Loucy (cell line): ENCODE measurements around the gene EXD3.

ENCODE experiments used
- H2AFZ ChIP-seq: fragments of 200-600 bp; sonication (generic); 2 replicates; pipeline ENCODE4 v1.6.0; 2016; ENCODE audit warnings: antibody characterized with exemption, mild to moderate bottlenecking, low read length, moderate library complexity
- H3F3A ChIP-seq: fragments of 200-600 bp; 2 replicates; pipeline ENCODE4 v1.6.0; 2016; ENCODE audit warnings: antibody characterized with exemption, low read depth, mild to moderate bottlenecking
- H3K27me3 ChIP-seq: fragments of 200-600 bp; sonication (generic); 2 replicates; pipeline ENCODE4 v1.6.1; 2014; ENCODE audit warnings: low read length, mild to moderate bottlenecking; ENCODE audit not compliant: insufficient read depth, poor library complexity, severe bottlenecking
- H3K36me3 ChIP-seq: fragments of 200-600 bp; sonication (generic); 2 replicates; pipeline ENCODE4 v1.6.1; 2016; ENCODE audit warnings: low read length; ENCODE audit not compliant: insufficient read depth
- H3K4me1 ChIP-seq: fragments of 200-600 bp; sonication (generic); 2 replicates; pipeline ENCODE4 v1.5.1; 2014; ENCODE audit warnings: low read length, mild to moderate bottlenecking; ENCODE audit not compliant: insufficient read depth, poor library complexity, severe bottlenecking
- H3K4me2 ChIP-seq: fragments of 200-600 bp; sonication (generic); 2 replicates; pipeline ENCODE4 v1.6.0; 2014; ENCODE audit warnings: antibody characterized with exemption, low read length, low read depth, mild to moderate bottlenecking; ENCODE audit not compliant: poor library complexity, severe bottlenecking
- H3K4me3 ChIP-seq: fragments of 200-600 bp; sonication (generic); 2 replicates; pipeline ENCODE4 v1.5.1; 2014; ENCODE audit warnings: low read length, mild to moderate bottlenecking, mixed read lengths; ENCODE audit not compliant: poor library complexity, severe bottlenecking
- H3K79me2 ChIP-seq: fragments of 200-600 bp; sonication (generic); 2 replicates; pipeline ENCODE4 v1.6.1; 2014; ENCODE audit warnings: low read length; ENCODE audit not compliant: insufficient read depth
- H3K9ac ChIP-seq: fragments of 200-600 bp; sonication (generic); 2 replicates; pipeline ENCODE4 v1.6.0; 2014; ENCODE audit warnings: mild to moderate bottlenecking, low read depth, low read length, moderate library complexity; ENCODE audit not compliant: poor library complexity, severe bottlenecking
- H3K9me2 ChIP-seq: fragments of 200-600 bp; sonication (generic); replicated peaks from 2 replicates; pipeline ENCODE4 v1.6.1; 2016; ENCODE audit warnings: low read depth, low read length, mixed read lengths
- H3K9me3 ChIP-seq: fragments of 200-600 bp; sonication (generic); 2 replicates; pipeline ENCODE4 v1.6.1; 2014; ENCODE audit warnings: mild to moderate bottlenecking, antibody characterized with exemption, low read length, low read depth; ENCODE audit not compliant: insufficient read depth
- H4K20me1 ChIP-seq: fragments of 200-600 bp; sonication (generic); 2 replicates; pipeline ENCODE4 v1.6.0; 2014; ENCODE audit warnings: antibody characterized with exemption, low read length, mild to moderate bottlenecking; ENCODE audit not compliant: insufficient read depth, poor library complexity, severe bottlenecking
- EZH2phosphoT487 ChIP-seq: fragments of 200-600 bp; IDR thresholded peaks from 2 replicates; pipeline ENCODE4 v1.6.1; 2018; ENCODE audit warnings: antibody characterized with exemption, mild to moderate bottlenecking, moderate library complexity, borderline replicate concordance
- TF ChIP-seq, protein P1 (sequence below): fragments of 200-600 bp; sonication (generic); conservative IDR thresholded peaks from 2 replicates; pipeline ENCODE4 v1.5.1; 2014; ENCODE audit warnings: mild to moderate bottlenecking, antibody characterized with exemption, low read length

EXD3 gene

GRCh38 chr9:137370865-137371520 is 52.0 kb downstream of the EXD3 start:
- no peak for TF ChIP-seq EZH2phosphoT487
- TF ChIP-seq, protein P1, sequence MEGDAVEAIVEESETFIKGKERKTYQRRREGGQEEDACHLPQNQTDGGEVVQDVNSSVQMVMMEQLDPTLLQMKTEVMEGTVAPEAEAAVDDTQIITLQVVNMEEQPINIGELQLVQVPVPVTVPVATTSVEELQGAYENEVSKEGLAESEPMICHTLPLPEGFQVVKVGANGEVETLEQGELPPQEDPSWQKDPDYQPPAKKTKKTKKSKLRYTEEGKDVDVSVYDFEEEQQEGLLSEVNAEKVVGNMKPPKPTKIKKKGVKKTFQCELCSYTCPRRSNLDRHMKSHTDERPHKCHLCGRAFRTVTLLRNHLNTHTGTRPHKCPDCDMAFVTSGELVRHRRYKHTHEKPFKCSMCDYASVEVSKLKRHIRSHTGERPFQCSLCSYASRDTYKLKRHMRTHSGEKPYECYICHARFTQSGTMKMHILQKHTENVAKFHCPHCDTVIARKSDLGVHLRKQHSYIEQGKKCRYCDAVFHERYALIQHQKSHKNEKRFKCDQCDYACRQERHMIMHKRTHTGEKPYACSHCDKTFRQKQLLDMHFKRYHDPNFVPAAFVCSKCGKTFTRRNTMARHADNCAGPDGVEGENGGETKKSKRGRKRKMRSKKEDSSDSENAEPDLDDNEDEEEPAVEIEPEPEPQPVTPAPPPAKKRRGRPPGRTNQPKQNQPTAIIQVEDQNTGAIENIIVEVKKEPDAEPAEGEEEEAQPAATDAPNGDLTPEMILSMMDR, result no peak
- no peaks in the 10 kb centered on the region for H3F3A ChIP-seq
- H3K9me3 ChIP-seq, result peaks cover 9% of the 10 kb centered on the region; the same call in 1 of the 2 replicates
- H3K9me2 ChIP-seq, result no peaks in the 10 kb centered on the region
- no peaks in the 10 kb centered on the region for H3K36me3 ChIP-seq
- no peak overlapping the region for H3K4me2 ChIP-seq
- no peak overlapping the region for H3K4me3 ChIP-seq
- no peak overlapping the region for H2AFZ ChIP-seq
- no peak overlapping the region for H3K9ac ChIP-seq
- H3K4me1 ChIP-seq, result no peaks in the 10 kb centered on the region
- H4K20me1 ChIP-seq, result no peaks in the 10 kb centered on the region
- H3K79me2 ChIP-seq, result no peaks in the 10 kb centered on the region
- H3K27me3 ChIP-seq, result no peaks in the 10 kb centered on the region

- H3K4me2 ChIP-seq, result no peak overlapping the region
- no peak overlapping the region for H3K4me3 ChIP-seq
- H3K9me3 ChIP-seq, result peaks cover 6% of the 10 kb centered on the region; the same call in 1 of the 2 replicates
- no peaks in the 10 kb centered on the region for H3K79me2 ChIP-seq
- no peak overlapping the region for H2AFZ ChIP-seq
- H3K9ac ChIP-seq, result no peak overlapping the region
- no peaks in the 10 kb centered on the region for H3K4me1 ChIP-seq
- TF ChIP-seq, protein P1, result no peak
- no peak for TF ChIP-seq EZH2phosphoT487
- H4K20me1 ChIP-seq, result no peaks in the 10 kb centered on the region
- no peaks in the 10 kb centered on the region for H3K9me2 ChIP-seq
- H3K27me3 ChIP-seq, result no peaks in the 10 kb centered on the region
- H3K36me3 ChIP-seq, result no peaks in the 10 kb centered on the region
- no peaks in the 10 kb centered on the region for H3F3A ChIP-seq
Observed at GRCh38 chr9:137369911-137370764, 52.8 kb downstream of the EXD3 start.

DNA sequence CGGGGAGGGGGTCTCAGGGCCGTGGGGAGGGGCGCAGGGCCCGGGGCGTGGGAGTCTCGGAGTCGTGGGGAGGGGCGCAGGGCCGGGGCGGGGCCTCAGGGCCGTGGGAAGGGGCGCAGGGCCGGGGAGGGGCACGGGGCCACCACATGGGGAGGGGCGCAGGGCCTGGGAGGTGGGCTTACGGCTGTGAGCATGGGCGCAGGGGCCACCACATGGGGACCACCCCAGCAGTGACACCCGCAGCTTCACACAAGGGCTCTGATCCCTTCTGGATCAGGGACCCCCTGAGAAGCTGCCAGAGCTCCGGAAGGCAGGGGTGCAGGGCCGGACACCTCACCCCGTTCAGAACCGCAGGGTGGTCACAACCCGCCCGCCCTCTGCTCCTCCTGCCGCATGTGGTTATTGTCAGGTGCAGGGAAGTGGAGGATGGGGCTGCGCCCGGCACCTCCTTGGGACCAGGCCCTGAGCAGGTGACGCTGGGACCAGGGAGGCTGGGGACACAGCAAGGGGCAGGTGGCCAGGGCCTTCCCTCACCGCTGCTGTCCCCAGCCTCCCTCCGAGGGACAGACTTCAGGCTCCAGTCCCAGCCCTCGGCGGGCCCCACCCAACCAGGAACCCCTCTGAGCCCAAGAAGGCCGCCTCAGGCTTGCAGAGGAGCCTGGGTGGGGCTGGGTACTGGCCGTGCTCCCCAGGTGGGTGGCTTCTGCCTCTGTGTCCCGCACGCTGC is 53.7 kb downstream of the EXD3 start:
- H2AFZ ChIP-seq, result no peak overlapping the region
- H3K79me2 ChIP-seq, result no peaks in the 10 kb centered on the region
- H3K9me3 ChIP-seq, result peaks cover 6% of the 10 kb centered on the region; the same call in 1 of the 2 replicates
- no peak overlapping the region for H3K4me3 ChIP-seq
- H3K9me2 ChIP-seq, result no peaks in the 10 kb centered on the region
- H3K9ac ChIP-seq, result no peak overlapping the region
- no peaks in the 10 kb centered on the region for H3K4me1 ChIP-seq
- no peaks in the 10 kb centered on the region for H3F3A ChIP-seq
- TF ChIP-seq, protein P1, result no peak
- no peak for TF ChIP-seq EZH2phosphoT487
- no peaks in the 10 kb centered on the region for H3K27me3 ChIP-seq
- no peaks in the 10 kb centered on the region for H3K36me3 ChIP-seq
- H3K4me2 ChIP-seq, result no peak overlapping the region
- no peaks in the 10 kb centered on the region for H4K20me1 ChIP-seq
